Mucosa of descending colon (tissue), 3 donors: ENCODE data around the gene IQCH. TPM values are rescaled to one million over a fixed set of nuclear protein-coding genes. Genes with fewer than 3 reads are reported as not detected.

Source experiments
- ATAC-seq: fragments of 200-7000 bp; cut with Tn5 transposase; one replicate; pipeline ENCODE4 v1.9.1; 2020; ENCODE audit warnings: mild to moderate bottlenecking, moderate library complexity
- DNase-seq, 3 donors: peaks; one replicate each; pipeline ENCODE4 v3.0.0-alpha.2; 2020
- H3K36me3 ChIP-seq: fragments of 200-600 bp; one replicate; pipeline ENCODE4 v1.8.0; 2021; ENCODE audit warnings: low read depth, mild to moderate bottlenecking
- H3K4me1 ChIP-seq: fragments of 200-600 bp; one replicate; pipeline ENCODE4 v1.8.0; 2021; ENCODE audit warnings: low read depth, mild to moderate bottlenecking
- H3K4me3 ChIP-seq: fragments of 200-600 bp; one replicate; pipeline ENCODE4 v1.8.0; 2021; ENCODE audit warnings: mild to moderate bottlenecking
- H3K9me3 ChIP-seq: fragments of 200-600 bp; one replicate; pipeline ENCODE4 v1.8.0; 2021; ENCODE audit warnings: mild to moderate bottlenecking
- intact Hi-C, 2 donors: fragments of 100-400 bp; cut with DNase I in 1 of 2; cut with micrococcal nuclease in 1 of 2; formaldehyde crosslinking; loops; one replicate each; pipeline versions ENCODE4 v1.11.0 to v1.11.1; 2022; cut with DNase I, micrococcal nuclease
- total RNA-seq, 3 donors: library from RNA; stranded (reverse); fragmentation: NEBNext Ultra II Directional in 2 of 3; extraction: Animal tissue kit (Norgen Biotek cat#: 25700) in 2 of 3; gene quantifications; one replicate each; pipeline versions ENCODE4 v1.2.1 to v1.2.4, GENCODE V29; 2021 to 2023
- TF ChIP-seq, protein P1 (sequence below): fragments of 200-600 bp; IDR thresholded peaks from one replicate; pipeline ENCODE4 v1.8.0; 2022; ENCODE audit warnings: antibody characterized with exemption, mild to moderate bottlenecking
- donor health status: DM: no; HTN: no; CAD: no; lungs with moderate emphysema.
- donor health status: DM: no; HTN: no; CAD: no.
- donor health status: DM: no; HTN: yes; CAD: no.

The IQCH gene
- total RNA-seq, 3 donors from 2014 or later: 2.2 to 3.0 (median 2.2) TPM

DNA sequence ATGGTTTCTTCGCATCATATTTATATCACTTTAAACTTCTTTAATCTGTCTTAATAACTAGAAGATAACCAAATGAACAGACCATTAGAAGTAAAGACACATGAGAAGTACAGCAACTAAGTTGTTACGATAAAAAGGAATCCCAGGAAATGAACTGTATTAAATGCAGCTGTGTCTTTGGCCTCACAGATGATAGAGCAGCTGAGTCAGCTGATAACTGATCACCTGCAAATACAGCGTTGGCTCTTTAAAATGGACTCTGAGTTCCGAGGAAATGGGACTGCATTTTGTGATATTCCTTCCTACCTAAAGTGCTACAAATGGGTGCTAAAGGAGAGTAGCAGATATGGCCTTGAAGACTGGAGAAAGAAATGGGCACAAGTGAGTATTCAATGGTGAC lies 145.3 kb downstream of the IQCH start:
- DNase-seq: no peak
- Histone ChIP-seq H3K4me1 (no peaks in the 10 kb centered on the region), H3K4me3 (no peak overlapping the region), H3K9me3 (no peaks in the 10 kb centered on the region), H3K36me3 (no peaks in the 10 kb centered on the region)
- TF ChIP-seq, protein P1, sequence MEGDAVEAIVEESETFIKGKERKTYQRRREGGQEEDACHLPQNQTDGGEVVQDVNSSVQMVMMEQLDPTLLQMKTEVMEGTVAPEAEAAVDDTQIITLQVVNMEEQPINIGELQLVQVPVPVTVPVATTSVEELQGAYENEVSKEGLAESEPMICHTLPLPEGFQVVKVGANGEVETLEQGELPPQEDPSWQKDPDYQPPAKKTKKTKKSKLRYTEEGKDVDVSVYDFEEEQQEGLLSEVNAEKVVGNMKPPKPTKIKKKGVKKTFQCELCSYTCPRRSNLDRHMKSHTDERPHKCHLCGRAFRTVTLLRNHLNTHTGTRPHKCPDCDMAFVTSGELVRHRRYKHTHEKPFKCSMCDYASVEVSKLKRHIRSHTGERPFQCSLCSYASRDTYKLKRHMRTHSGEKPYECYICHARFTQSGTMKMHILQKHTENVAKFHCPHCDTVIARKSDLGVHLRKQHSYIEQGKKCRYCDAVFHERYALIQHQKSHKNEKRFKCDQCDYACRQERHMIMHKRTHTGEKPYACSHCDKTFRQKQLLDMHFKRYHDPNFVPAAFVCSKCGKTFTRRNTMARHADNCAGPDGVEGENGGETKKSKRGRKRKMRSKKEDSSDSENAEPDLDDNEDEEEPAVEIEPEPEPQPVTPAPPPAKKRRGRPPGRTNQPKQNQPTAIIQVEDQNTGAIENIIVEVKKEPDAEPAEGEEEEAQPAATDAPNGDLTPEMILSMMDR: no peak
- ATAC-seq: no peak
- intact Hi-C loops: no loop called here

DNA sequence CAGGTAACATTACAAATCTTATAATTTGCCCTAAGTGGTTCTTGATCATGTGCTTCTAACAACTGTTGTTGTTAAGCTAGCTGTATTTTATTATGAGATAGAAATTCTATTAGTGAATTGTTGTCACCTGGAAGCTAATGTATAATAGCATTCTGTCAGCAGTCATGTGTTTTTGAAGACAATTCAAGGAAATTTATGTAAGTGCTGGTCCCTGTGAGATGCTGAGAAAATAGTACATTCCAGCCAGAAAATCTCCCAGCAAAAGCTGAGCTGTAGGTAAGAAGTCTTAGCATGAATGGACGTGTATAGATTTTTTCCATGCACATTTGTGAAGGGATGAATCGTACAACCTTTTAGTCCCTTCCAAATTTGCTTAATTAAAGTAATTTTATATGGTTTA lies 146.3 kb downstream of the IQCH start:
- TF ChIP-seq, protein P1: no peak
- no peaks in the 10 kb centered on the region for H3K9me3 ChIP-seq
- no peaks in the 10 kb centered on the region for H3K4me1 ChIP-seq
- no peaks in the 10 kb centered on the region for H3K36me3 ChIP-seq
- ATAC-seq: no peak
- H3K4me3 ChIP-seq: no peak overlapping the region
- DNase-seq: no peak
- intact Hi-C loops: no loop called here

DNA sequence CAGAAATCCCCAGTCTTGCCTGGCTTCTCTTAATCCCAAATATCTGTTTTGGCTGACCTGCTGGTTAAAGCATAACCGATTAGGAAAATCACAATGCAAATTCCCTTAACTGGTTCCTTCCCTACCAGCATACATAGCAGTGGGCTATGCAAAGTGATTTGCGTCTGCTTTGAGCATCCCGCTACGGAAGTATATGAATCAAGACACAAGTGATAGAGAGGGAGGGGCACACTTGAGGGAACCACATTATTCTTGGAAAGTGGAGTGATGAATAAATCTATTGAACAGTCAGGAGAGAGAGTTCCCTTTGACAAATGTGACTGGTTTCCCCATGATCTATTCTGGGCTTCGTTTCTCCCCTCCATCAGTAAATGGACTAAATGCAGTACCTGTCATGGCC lies 146.8 kb downstream of the IQCH start:
- H3K4me1 ChIP-seq: no peaks in the 10 kb centered on the region
- TF ChIP-seq, protein P1: no peak
- no peak for ATAC-seq
- no peaks in the 10 kb centered on the region for H3K9me3 ChIP-seq
- H3K4me3 ChIP-seq: no peak overlapping the region
- no peak for DNase-seq
- H3K36me3 ChIP-seq: no peaks in the 10 kb centered on the region
- intact Hi-C loops: no loop called here

DNA sequence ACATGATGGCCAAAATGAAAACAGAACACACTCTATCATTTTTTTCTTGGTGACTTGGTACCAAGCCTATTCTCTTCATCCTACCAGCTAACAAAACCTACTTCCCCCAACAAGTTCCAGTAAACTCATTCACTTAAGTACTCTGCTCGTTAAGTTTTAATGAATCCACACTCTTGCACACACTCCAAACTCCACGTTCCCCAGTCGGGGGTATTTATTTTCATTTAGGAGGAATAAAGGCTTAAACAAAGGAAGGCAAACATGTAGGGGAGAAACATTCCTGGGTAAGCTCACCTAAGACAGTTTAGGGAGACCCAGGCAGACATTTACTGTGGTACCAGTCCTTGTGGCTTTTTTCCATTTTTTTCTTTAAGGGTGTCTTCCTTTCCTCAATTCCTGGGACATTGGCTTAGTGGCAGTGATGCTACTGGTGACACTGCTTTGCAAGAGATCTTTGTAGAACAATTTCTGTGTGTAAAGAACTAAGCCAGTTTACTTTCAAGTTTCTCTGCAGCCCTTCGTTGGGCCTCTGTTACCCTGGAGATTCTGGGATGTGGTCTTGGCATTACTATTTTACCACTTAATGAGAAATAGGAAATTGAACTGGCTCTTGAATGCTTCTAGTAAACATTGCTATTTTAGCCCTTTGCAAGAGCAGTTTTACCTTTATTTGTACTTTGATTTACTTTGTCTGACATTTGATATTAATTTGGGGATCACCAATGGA lies 149.0 kb downstream of the IQCH start:
- Histone ChIP-seq H3K4me1 (no peaks in the 10 kb centered on the region), H3K36me3 (no peaks in the 10 kb centered on the region), H3K4me3 (no peak overlapping the region), H3K9me3 (no peaks in the 10 kb centered on the region)
- intact Hi-C loops: no loop called here
- ATAC-seq: no peak
- DNase-seq: no peak
- TF ChIP-seq, protein P1: no peak

DNA sequence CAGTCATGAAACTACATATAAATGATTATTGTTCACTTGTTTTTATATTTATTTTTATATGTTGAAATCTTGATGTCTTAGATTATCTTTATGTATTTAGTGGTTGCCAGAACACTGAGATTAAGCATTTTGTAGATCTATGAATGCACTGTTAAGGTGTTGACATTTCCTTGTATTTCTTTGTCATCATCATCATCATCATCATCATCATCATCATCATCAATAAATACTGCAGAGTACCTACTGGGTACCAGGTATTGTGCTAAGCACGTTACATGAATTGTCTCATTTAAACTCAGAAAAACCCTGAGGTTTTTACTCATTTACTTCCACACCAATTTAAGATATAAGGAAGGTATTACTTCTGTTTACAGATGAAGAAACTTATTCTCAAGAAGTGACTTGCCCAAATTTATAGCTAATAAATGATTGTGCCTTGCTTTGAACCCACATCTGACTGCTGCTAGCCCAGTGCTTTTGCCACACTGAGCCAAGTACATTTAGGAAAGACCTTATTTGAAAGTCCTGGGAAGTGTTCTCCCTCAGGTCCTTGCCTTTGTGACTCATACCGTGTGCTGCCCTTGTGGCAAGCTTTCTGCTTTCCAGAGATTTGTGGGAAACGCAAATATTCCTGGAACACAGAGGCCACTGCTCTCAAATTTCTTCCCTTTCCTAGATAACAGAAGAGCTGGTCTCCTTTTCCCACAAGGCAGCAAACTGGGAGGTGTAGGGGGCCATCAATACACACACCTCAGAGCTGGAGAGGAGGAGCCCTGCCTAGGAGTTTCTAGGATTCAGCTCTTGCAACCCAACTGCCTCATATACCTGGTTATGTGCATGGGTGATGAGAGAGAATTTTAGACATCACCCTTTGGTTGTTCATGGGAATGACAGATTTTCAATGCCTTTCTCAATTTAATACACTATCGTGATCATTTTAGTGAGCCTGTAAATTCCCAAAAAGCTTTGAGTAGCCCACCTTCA lies 150.9 kb downstream of the IQCH start:
- intact Hi-C loops: no loop called here
- Histone ChIP-seq H3K4me3 (no peak overlapping the region), H3K9me3 (no peaks in the 10 kb centered on the region), H3K4me1 (no peaks in the 10 kb centered on the region), H3K36me3 (no peaks in the 10 kb centered on the region)
- TF ChIP-seq, protein P1: no peak
- ATAC-seq (no peak), DNase-seq (no peak)
